ENCODE data around the gene DMBT1.

DNA sequence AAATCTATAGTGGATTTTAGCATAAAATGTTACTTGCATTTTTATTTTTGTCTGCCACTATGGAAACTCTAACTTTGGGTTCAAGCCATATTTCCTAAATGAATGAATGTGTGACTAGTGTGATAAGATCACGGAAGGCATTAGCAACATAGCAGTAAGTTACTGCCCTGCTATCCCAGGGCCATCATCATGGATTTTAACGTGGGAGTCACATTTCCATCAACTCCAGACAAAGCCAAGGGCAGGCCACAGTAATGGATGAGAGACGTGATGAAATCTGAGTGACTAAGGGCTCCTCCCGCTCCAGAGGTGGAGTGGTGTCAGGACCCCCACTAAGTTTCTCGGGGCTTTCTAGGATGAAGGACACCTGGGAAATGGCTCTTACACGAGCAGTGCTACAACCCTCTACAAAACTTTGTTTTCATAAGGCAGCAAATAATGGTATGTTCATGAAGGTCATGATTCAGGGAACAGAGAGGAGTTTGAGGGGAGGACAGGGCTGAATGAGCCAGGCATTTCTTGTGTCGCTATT is 104.8 kb downstream of the DMBT1 start:
- TF ChIP-seq EZH2 (IDR thresholded peaks at IDR 0.05; ENCODE audit: low read length), result no peak
- TF ChIP-seq, protein P1, sequence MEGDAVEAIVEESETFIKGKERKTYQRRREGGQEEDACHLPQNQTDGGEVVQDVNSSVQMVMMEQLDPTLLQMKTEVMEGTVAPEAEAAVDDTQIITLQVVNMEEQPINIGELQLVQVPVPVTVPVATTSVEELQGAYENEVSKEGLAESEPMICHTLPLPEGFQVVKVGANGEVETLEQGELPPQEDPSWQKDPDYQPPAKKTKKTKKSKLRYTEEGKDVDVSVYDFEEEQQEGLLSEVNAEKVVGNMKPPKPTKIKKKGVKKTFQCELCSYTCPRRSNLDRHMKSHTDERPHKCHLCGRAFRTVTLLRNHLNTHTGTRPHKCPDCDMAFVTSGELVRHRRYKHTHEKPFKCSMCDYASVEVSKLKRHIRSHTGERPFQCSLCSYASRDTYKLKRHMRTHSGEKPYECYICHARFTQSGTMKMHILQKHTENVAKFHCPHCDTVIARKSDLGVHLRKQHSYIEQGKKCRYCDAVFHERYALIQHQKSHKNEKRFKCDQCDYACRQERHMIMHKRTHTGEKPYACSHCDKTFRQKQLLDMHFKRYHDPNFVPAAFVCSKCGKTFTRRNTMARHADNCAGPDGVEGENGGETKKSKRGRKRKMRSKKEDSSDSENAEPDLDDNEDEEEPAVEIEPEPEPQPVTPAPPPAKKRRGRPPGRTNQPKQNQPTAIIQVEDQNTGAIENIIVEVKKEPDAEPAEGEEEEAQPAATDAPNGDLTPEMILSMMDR (optimal IDR thresholded peaks at IDR 0.05 in 1 of 3, IDR thresholded peaks at IDR 0.05 in 1 of 3, conservative IDR thresholded peaks at IDR 0.05 in 1 of 3; ENCODE audit: extremely low read depth in 1 of 3, insufficient read depth in 2 of 3, low read length in 3 of 3), result no peak

Data from keratinocyte (primary cell).